SK-N-SH (cell line): ENCODE data around the gene BOD1L1. TPM values are rescaled to one million over a fixed set of nuclear protein-coding genes. Genes with fewer than 3 reads are reported as not detected.

Experiments
- CTCF ChIA-PET: fragments of 300-600, 350-600 bp; formaldehyde crosslinking; extraction: SDS; loops from one replicate; lab custom pipeline; 2021; lab: Yijun Ruan, JAX
- POLR2A ChIA-PET: fragments of 350-600 bp; sonication (Branson Sonifier 250); formaldehyde crosslinking; extraction: SDS; loops from one replicate; lab custom pipeline; 2020; ENCODE audit warnings: antibody characterized with exemption, inconsistent platforms; lab: Yijun Ruan, JAX
- DNase-seq: peaks from one replicate; pipeline ENCODE4 v3.0.0; 2012
- H2AFZ ChIP-seq: fragments of 200-600 bp; sonication (generic); 2 replicates; pipeline ENCODE4 v1.8.1; 2016; ENCODE audit warnings: antibody characterized with exemption, mild to moderate bottlenecking, low read depth
- H3F3A ChIP-seq: fragments of 200-600 bp; sonication (generic); replicated peaks from 2 replicates; pipeline ENCODE3; 2016; ENCODE audit warnings: antibody characterized with exemption, mild to moderate bottlenecking; ENCODE audit not compliant: insufficient read depth
- H3K27ac ChIP-seq, 2 experiments: fragments of 200-500 bp in 1 of 2; fragments of 200-600 bp in 1 of 2; sonication (Bioruptor generic) in 1 of 2; sonication (generic), shearing (Covaris generic) in 1 of 2; 2 replicates each; pipeline versions ENCODE4 v1.5.1 to v1.6.1; 2014 to 2016; ENCODE audit warnings: low read depth in 2 of 2, inconsistent platforms in 1 of 2, low read length in 1 of 2, mild to moderate bottlenecking in 1 of 2, mixed read lengths in 1 of 2
- H3K27me3 ChIP-seq: fragments of 200-600 bp; sonication (generic), shearing (Covaris generic); 2 replicates; pipeline ENCODE4 v1.6.1; 2016; ENCODE audit warnings: mixed run types; ENCODE audit not compliant: insufficient read depth
- H3K36me3 ChIP-seq, 2 experiments: fragments of 200-500 bp in 1 of 2; fragments of 200-600 bp in 1 of 2; sonication (Bioruptor generic) in 1 of 2; sonication (generic) in 1 of 2; replicated peaks in 1 of 2; 2 replicates each; pipeline versions ENCODE3 to v1.5.1; 2014 to 2016; ENCODE audit warnings: low read length in 1 of 2, mild to moderate bottlenecking in 1 of 2; ENCODE audit not compliant: insufficient read depth in 2 of 2, control insufficient read depth in 1 of 2
- H3K4me1 ChIP-seq, 2 experiments: fragments of 200-500 bp in 1 of 2; fragments of 200-600 bp in 1 of 2; sonication (Bioruptor generic) in 1 of 2; sonication (generic), shearing (Covaris generic) in 1 of 2; 2 replicates each; pipeline versions ENCODE4 v1.5.1 to v1.6.1; 2014 to 2016; ENCODE audit warnings: low read depth in 1 of 2, low read length in 1 of 2, mixed run types in 1 of 2; ENCODE audit not compliant: insufficient read depth in 2 of 2, control insufficient read depth in 1 of 2
- H3K4me2 ChIP-seq: fragments of 200-600 bp; sonication (generic), shearing (Covaris generic); 2 replicates; pipeline ENCODE4 v1.6.1; 2017; ENCODE audit warnings: mixed run types
- H3K4me3 ChIP-seq, 2 experiments: fragments of 200-500 bp in 1 of 2; fragments of 200-600 bp in 1 of 2; sonication (Bioruptor generic) in 1 of 2; sonication (generic), shearing (Covaris generic) in 1 of 2; 2 replicates each; pipeline versions ENCODE4 v1.5.1 to v1.8.1; 2014 to 2016; ENCODE audit warnings: low read depth in 2 of 2, inconsistent platforms in 1 of 2, low read length in 1 of 2, mild to moderate bottlenecking in 1 of 2, mixed read lengths in 1 of 2, moderate library complexity in 1 of 2
- H3K79me2 ChIP-seq: fragments of 200-600 bp; sonication (generic); 2 replicates; pipeline ENCODE4 v1.8.1; 2017; ENCODE audit warnings: mild to moderate bottlenecking; ENCODE audit not compliant: insufficient read depth
- H3K9ac ChIP-seq: fragments of 200-600 bp; sonication (generic); 2 replicates; pipeline ENCODE4 v1.6.1; 2017; ENCODE audit warnings: mixed run types
- H3K9me2 ChIP-seq: fragments of 200-600 bp; sonication (generic); 2 replicates; pipeline ENCODE4 v1.6.1; 2017; ENCODE audit warnings: mixed run types
- H3K9me3 ChIP-seq: fragments of 200-600 bp; sonication (generic); 2 replicates; pipeline ENCODE4 v1.6.1; 2017; ENCODE audit warnings: mixed run types, mild to moderate bottlenecking, moderate library complexity
- H4K20me1 ChIP-seq: fragments of 200-600 bp; sonication (generic); 2 replicates; pipeline ENCODE4 v1.6.1; 2017; ENCODE audit warnings: mild to moderate bottlenecking, mixed run types; ENCODE audit not compliant: insufficient read depth
- CHD2 ChIP-seq: fragments of 150-350 bp; IDR thresholded peaks from 2 replicates; pipeline ENCODE4 v1.6.1; 2018; ENCODE audit warnings: low read length; ENCODE audit not compliant: partially characterized antibody
- CTCF ChIP-seq: fragments of 200-600 bp; sonication (generic); IDR thresholded peaks from 2 replicates; pipeline ENCODE4 v1.6.1; 2017; ENCODE audit warnings: antibody characterized with exemption, mild to moderate bottlenecking, moderate library complexity
- FOXM1 ChIP-seq: IDR thresholded peaks from 2 replicates; pipeline ENCODE4 v1.4.0; 2012; ENCODE audit warnings: low read depth, mild to moderate bottlenecking
- GATA2 ChIP-seq: sonication (generic); formaldehyde crosslinking; IDR thresholded peaks from 2 replicates; pipeline ENCODE4 v1.5.0; 2020; ENCODE audit warnings: mild to moderate bottlenecking, missing genetic modification reagents
- JUND ChIP-seq: IDR thresholded peaks from 2 replicates; pipeline ENCODE4 v1.4.0; 2012
- MAX ChIP-seq: IDR thresholded peaks from 2 replicates; pipeline ENCODE4 v1.4.0; 2012; ENCODE audit warnings: low read depth
- MXI1 ChIP-seq: IDR thresholded peaks from 2 replicates; pipeline ENCODE4 v1.6.1; 2012; ENCODE audit warnings: mild to moderate bottlenecking, low read depth, low read length, improper control_type of control experiment
- NFIC ChIP-seq: IDR thresholded peaks from 2 replicates; pipeline ENCODE4 v1.4.0; 2012; ENCODE audit warnings: borderline replicate concordance
- PBX3 ChIP-seq: IDR thresholded peaks from 2 replicates; pipeline ENCODE4; 2012
- RAD21 ChIP-seq: IDR thresholded peaks from 2 replicates; pipeline ENCODE4 v1.6.1; 2012; ENCODE audit warnings: mild to moderate bottlenecking, low read length
- REST ChIP-seq: IDR thresholded peaks from 2 replicates; pipeline ENCODE4 v1.6.1; 2012; ENCODE audit warnings: mild to moderate bottlenecking, low read depth, low read length, moderate library complexity
- SMC3 ChIP-seq: IDR thresholded peaks from 2 replicates; pipeline ENCODE4 v1.6.1; 2012; ENCODE audit warnings: low read depth, low read length, improper control_type of control experiment
- TAF1 ChIP-seq: IDR thresholded peaks from 2 replicates; pipeline ENCODE4 v1.6.1; 2012; ENCODE audit warnings: low read depth, mild to moderate bottlenecking, low read length, moderate library complexity, borderline replicate concordance
- WGBS: methylation state at CpG from one replicate; pipeline ENCODE4 v1.1.6; 2017; ENCODE audit warnings: low lambda C conversion rate; 5-methylcytosine and 5-hydroxymethylcytosine counted together
- polyA plus RNA-seq, 3 experiments: library from polyadenylated mRNA; depleted of rRNA; stranded (reverse); fragments of >200 nt; gene quantifications; 2 replicates each; pipeline ENCODE4 v1.2.3, GENCODE V29; 2012

The BOD1L1 gene
- polyA plus RNA-seq, 1 of the 3 experiments (the other 2 are of a cell fraction), result 12.5 TPM

GRCh38 chr4:13654162-13654797 lies 26.8 kb upstream of the BOD1L1 start:
- Histone ChIP-seq H3K4me3 (peak overlapping the region; percentile 46 to 60), H4K20me1 (no peaks in the 10 kb centered on the region), H3K27me3 (no peaks in the 10 kb centered on the region; the same call in 1 of the 2 replicates), H2AFZ (peak overlapping the region; percentile 41; the same call in 1 of the 2 replicates), H3K9me2 (no peaks in the 10 kb centered on the region), H3F3A (no peaks in the 10 kb centered on the region), H3K27ac (peak overlapping the region in 1 of 2 experiments; percentile 14; a peak in 2 of 4 replicates), H3K9me3 (no peaks in the 10 kb centered on the region), H3K79me2 (no peaks in the 10 kb centered on the region), H3K9ac (no peak overlapping the region), H3K4me2 (peak overlapping the region; percentile 68), H3K36me3 (no peaks in the 10 kb centered on the region), H3K4me1 (peaks cover 0 to 4% of the 10 kb centered on the region in 2 experiments; a peak in 1 of 4 replicates)
- POLR2A ChIA-PET, result no interaction called here
- DNase-seq, result peak; percentile 62
- TF ChIP-seq MXI1 (no peak), PBX3 (no peak), NFIC (no peak), CTCF (peak; percentile 71), TAF1 (no peak), MAX (0 out of 2 replicates have a peak, but pooled peaks have one; percentile 35), CHD2 (no peak), FOXM1 (no peak), GATA2 (no peak), RAD21 (peak; percentile 66), SMC3 (peak; percentile 21; the same call in 1 of the 2 replicates), REST (no peak), JUND (no peak)
- CTCF ChIA-PET, result interaction anchor here (0.6 to 3.8 kb wide), 29 partner anchors 9 to 1803 kb away, joined by 3 to 13 read pairs (median 3); partner anchors contain the start of gene BOD1L1
- WGBS, result 38% methylated on average over 21 of the region's 31 CpGs
